Glomerular endothelial cell (primary cell): ENCODE results near the gene NRCAM. TPM values are rescaled to one million over a fixed set of nuclear protein-coding genes. Genes with fewer than 3 reads are reported as not detected.
A peak's percentile ranks its signal among the peaks of the same experiment; 100 is the strongest.

Source experiments
- DNase-seq: peaks from one replicate; pipeline ENCODE4 v3.0.0-alpha.2; 2011; ENCODE audit warnings: low read depth, low spot score; ENCODE audit errors: extremely low read depth
- total RNA-seq: library from RNA; depleted of rRNA; stranded (reverse); fragments of >200 nt; gene quantifications from 2 replicates; pipeline ENCODE4 v1.2.3, GENCODE V29; 2015

Gene NRCAM
- total RNA-seq, 1 donor from 2014 or later: 20.1 TPM

GRCh38 chr7:108181073-108181985 lies 274.9 kb downstream of the NRCAM start:
- peak; percentile 72 for DNase-seq

- no peak for DNase-seq
Measured at GRCh38 chr7:108178398-108178797, 277.8 kb downstream of the NRCAM start.

GRCh38 chr7:108171164-108171563 lies 285.1 kb downstream of the NRCAM start:
- DNase-seq: no peak

- no peak for DNase-seq
Measured at GRCh38 chr7:108170251-108170650, 286.0 kb downstream of the NRCAM start.

DNA sequence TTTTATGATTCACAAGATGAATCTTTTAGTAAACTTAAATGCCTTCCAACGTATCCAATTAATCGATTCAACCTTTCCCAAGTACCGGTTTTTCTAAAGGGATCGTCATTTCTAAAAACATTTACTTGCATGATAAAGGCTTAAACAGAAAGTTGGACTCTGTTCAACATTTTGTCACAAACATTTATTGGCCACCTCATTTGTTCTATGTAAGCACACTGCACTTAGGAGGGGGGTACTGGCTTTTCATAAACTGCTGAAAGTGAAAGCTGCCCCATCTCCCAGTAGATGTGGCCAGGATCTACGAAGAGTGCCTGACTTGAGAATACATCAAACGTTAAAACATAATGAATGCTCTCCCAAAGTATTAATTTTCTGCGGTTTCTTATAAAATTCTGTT lies 288.8 kb downstream of the NRCAM start:
- no peak for DNase-seq

- no peak for DNase-seq
Measured at GRCh38 chr7:108166687-108167086, 289.5 kb downstream of the NRCAM start.

DNA sequence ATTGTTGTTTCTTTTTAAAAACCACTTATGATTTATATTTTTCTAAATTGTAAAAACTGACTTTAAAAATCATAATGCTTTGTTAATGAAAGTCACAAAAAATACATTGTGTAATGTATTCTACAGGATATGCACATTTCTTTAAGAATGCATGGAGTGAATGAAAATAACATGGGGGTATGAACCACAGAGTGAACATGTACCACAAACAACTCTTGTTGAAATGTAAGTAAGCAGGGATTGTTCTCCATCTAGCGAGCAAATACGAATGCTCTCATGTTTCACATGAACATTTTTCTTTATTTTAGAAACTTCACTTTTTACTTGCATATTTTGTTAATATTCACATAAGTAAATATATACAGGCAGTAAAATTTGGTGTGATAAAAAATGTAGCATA lies 290.5 kb downstream of the NRCAM start:
- no peak for DNase-seq

- no peak for DNase-seq
Measured at GRCh38 chr7:108164946-108165345, 291.3 kb downstream of the NRCAM start.

- DNase-seq: no peak
Measured at GRCh38 chr7:108164342-108164741, 291.9 kb downstream of the NRCAM start.

DNA sequence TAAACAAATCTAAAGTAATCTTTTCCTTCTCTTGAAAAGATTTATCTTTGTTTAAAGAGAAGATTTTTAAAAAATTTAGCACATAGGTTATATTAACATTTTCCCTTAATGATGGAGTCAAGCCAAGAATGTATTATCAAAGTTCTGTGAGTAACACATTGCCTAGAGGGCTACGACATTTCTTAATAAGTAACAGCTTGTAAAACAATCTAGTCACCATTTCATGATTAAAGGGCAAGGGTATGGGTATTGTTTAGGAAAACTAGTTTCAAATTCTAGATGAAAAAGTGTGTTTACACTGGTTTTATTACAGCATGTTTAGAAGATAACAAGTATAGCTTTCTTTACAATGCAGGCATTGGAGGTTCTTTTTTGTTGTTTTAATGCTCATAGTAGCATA lies 297.5 kb downstream of the NRCAM start:
- DNase-seq: no peak

GRCh38 chr7:108157606-108158335 lies 298.5 kb downstream of the NRCAM start:
- no peak for DNase-seq

DNA sequence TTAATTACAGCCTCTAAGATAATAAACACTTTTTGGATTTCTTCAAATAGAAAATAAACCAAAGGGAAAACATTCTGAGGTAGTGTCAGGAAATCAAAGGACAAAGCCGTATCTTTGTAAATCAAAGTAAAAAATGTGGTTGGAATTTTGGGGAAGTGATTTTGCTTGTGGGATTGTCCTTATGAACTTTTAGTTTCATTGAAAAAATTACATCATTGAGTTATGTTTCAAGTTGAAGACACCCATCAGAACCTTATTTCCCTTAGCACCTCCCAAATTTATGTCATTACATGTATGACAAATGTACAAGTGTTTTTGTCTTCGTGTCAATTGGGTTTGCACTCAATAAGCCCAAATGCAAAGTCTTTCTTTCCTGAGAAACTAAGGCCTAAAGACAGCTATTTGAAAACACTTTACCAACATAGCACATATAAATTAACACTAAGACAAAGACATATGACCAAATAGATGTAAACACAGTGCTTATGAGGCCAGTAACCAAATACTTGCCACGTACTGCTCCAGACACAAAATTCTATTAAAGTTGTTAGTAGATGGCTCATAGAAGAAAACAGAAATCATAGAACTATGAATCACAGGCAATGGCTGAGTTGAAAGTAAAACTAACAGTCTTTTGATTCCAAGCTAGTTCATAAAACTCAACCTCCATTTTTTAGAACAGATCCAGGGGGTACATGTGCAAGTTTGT lies 299.2 kb downstream of the NRCAM start:
- no peak for DNase-seq

- no peak for DNase-seq
Measured at GRCh38 chr7:108152198-108152597, 304.0 kb downstream of the NRCAM start.

DNA sequence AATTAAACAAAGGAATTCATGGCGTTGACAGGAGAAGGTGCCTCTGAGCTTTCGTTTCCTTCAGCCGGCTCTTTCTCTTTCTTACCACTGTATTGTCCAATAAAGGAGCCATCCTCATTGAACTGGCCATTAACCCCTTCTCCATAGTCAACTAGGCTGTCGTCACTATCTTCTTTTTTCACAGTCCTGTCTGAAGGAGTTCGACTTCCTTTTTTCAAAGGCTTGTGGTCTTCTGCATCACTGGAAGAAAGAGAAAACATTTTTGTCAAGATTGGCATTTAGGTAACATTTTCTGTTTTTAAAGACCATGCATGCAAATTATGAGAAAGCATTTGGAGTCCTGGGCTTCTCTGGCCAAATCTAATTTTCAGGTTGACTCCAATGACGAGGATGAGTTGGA lies 306.3 kb downstream of the NRCAM start:
- no peak for DNase-seq

DNA sequence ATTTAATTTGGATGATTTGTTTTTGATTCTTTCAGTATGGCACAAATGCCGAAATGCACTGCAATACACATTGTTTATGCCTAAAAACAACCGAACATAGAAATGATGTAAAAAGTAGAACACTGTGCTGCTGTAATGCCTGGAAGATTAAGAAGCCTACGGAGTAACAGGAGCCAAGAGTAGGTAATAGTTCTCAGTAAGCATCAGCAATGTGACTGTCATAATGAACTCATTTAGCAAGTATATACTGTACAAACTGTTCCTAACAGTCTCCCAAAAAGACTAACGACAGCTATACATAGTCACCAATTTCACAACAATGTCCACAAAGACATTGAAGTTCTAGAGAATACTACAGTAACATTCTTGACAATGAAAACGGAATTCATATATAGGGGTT lies 307.1 kb downstream of the NRCAM start:
- no peak for DNase-seq

- DNase-seq: no peak
Measured at GRCh38 chr7:108147031-108147563, 309.1 kb downstream of the NRCAM start.

GRCh38 chr7:108146070-108146842 lies 310.0 kb downstream of the NRCAM start:
- peak; percentile 66 for DNase-seq

DNA sequence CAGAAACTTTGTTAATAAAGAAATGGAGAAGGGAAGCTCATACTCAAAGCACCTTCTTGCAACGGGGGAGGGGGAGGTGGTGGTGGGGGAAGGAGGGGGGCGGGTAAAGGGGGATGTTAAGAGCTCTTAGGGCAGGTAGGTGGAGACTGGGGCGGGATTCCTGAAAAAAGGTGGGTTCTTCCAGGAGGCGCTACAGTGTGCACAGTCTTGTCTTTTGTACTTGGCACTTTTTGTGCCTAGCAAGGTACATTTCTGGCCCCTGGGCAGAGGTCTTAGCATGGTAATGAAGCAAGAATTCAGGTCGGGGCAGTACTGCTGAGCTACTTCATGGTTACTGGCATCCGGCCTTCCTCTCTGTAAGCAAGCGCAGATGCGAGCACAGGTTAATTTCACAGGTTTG lies 310.8 kb downstream of the NRCAM start:
- DNase-seq: no peak

- no peak for DNase-seq
Measured at GRCh38 chr7:108144931-108145330, 311.3 kb downstream of the NRCAM start.

GRCh38 chr7:108143658-108144420 lies 312.4 kb downstream of the NRCAM start:
- no peak for DNase-seq
